Activated CD4-positive, alpha-beta T cell treated with anti-CD3 and anti-CD28 coated beads for 1 hour (primary cell): ENCODE data around the gene SPATA33.
"Not testable (repeated sequence)": the region's sequence is repeated elsewhere in the genome, so short reads cannot be mapped to it uniquely, and the experiment has no call there.

Source experiments
- DNase-seq: peaks from one replicate; pipeline ENCODE4 v3.0.0-alpha.2; 2020

SPATA33 gene

DNA sequence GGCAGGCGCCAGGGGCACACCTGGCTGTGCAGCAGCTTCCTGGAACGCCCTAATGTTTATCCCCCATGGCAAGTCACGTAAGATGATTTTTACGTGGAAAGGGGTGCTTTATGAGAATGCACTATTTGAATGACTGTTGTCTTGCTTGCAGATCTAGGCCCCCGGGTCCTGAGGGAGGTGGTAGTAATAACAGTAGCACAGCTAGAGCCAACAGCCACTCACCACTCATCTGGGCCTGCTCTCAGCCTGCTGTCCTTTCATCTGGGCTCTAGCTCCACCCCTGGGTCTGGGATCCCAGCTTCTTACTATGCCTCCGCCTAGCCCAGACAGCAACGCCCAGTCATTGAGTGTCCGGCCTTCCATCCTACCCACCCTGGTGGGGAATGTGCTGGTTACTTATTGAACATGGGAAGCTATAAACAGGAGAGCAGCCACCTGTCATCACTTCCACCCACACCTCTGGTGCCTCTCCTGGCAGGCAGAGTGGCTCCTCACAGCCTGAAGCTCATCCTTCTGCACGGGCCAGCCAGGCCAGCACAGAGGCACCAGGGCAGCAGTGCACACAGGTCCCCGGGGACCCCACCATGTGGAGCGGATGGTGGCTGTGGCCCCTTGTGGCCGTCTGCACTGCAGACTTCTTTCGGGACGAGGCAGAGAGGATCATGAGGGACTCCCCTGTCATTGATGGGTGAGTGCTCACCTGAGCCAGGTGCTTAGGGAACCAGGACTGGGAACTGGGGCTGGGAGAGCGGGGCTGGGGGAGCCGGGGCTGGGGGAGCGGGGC is 27.6 kb upstream of the SPATA33 start:
- DNase-seq: no peak

DNA sequence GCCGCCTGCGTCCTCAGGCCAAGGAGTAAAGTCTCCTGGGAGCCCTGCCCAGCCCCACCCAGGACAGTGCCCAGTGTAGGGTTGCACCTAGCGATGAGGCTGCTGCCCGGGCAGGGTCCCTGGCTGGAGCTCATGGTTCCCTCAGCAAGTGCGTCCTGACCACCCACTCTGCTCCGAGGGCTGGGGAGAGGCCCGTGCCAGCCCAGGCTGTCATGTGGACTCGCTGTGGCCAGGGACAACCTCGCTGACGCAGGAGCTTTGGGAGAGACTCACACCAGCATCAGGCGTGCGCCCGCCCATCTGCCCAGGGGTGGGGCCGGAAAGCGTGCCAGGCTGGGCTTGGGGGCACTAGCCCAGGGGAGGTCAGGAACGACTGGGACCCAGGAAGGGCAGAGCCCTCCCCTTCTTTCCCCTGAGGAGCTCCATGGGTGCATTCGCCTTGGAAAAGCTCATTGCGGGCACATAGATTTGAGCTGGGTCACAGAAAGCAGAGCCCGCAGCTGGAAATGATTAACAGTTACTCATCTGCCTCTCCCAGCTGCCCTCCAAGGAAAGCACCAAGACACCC is 24.5 kb upstream of the SPATA33 start:
- DNase-seq: no peak

DNA sequence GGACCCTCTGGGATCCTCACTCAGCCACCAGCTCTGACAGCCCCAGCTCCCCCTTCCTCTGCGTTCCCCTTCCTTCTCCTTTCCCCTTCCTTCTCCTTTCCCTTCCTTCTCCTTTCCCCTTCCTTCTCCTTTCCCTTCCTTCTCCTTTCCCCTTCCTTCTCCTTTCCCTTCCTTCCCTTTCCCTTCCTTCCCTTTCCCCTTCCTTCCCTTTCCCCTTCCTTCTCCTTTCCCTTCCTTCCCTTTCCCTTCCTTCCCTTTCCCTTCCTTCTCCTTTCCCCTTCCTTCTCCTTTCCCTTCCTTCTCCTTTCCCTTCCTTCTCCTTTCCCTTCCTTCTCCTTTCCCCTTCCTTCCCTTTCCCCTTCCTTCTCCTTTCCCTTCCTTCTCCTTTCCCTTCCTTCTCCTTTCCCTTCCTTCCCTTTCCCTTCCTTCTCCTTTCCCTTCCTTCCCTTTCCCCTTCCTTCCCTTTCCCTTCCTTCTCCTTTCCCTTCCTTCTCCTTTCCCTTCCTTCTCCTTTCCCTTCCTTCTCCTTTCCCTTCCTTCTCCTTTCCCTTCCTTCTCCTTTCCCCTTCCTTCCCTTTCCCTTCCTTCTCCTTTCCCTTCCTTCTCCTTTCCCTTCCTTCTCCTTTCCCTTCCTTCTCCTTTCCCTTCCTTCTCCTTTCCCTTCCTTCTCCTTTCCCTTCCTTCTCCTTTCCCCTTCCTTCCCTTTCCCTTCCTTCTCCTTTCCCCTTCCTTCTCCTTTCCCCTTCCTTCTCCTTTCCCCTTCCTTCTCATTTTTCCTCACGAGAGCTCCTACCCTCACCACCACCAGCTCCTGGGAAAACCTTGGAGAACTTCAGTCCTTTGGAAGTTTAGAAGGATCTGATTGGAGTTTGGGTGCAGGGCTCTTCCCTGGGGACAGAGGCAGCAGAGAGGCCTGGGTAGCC is 22.9 kb upstream of the SPATA33 start:
- not testable (repeated sequence) for DNase-seq

DNA sequence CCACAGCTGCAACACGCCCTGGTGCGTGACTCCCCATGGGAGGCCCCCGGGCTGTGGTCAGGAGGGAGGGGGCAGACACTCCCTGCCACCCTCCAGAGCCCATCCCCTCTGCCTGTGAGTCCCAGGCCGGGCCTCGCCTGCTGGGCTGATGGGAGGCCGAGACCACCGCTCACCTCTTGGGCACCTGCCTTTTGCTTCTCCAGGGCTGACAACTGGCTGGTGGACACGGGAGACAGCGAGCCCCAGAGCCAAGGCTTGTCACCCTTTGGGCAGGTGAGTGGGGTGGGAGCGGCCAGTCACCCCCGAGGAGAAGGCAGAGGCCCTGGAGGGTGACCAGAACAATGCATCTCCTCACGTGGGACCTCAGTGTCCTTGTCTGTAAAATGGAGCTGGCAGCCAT is 21.0 kb upstream of the SPATA33 start:
- DNase-seq: no peak

DNA sequence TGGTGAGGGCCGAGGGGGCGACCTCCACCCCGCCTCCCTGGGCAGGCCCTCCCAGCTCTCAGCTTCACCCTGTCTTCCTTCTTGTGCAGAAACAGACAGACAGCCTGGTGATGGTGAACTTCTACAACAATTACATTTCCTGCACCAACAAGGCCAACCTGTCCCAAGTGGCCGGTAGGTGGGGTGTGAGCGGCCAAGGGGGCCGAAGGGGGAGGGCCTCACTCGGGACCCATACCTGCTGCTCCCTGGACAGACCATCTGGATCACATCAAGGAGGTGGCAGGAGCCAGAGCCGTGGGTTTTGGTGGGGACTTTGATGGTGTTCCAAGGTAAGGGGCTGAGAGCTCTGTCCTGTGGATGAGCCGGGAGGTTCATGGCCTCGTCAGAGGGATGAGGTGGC is 20.3 kb upstream of the SPATA33 start:
- DNase-seq: no peak

DNA sequence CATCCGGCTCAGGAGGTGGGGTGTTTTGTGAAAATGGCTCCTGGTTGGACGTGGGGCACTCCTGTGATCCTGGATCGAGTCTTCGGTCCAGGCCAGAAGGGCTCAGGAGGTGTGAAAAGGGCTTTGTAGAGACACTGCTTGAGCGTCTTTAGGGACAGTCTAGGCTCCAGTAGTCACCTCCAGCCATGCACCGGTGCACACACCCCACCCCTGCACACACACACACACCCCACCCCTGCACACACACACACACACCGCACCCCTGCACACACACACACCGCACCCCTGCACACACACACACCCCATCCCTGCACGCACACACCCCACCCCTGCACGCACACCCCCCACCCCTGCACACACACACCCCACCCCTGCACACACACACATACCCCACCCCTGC is 19.2 kb upstream of the SPATA33 start:
- DNase-seq: no peak

DNA sequence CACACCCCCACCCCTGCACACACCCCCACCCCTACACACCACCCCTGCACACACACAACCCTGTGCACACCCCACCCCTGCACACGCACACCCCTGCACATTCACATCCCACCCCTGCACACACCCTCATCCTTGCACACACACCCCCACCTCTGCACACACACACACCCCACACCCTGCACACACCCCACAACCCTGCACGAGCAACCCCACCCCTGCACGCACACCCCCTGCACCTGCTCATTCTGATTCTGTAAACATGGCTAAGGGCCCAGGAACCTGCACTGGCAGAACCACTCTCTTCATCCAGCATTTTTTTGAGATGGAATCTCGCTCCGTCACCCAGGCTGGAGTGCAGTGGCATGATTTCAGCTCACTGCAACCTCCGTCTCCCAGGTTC is 18.3 kb upstream of the SPATA33 start:
- DNase-seq: no peak

DNA sequence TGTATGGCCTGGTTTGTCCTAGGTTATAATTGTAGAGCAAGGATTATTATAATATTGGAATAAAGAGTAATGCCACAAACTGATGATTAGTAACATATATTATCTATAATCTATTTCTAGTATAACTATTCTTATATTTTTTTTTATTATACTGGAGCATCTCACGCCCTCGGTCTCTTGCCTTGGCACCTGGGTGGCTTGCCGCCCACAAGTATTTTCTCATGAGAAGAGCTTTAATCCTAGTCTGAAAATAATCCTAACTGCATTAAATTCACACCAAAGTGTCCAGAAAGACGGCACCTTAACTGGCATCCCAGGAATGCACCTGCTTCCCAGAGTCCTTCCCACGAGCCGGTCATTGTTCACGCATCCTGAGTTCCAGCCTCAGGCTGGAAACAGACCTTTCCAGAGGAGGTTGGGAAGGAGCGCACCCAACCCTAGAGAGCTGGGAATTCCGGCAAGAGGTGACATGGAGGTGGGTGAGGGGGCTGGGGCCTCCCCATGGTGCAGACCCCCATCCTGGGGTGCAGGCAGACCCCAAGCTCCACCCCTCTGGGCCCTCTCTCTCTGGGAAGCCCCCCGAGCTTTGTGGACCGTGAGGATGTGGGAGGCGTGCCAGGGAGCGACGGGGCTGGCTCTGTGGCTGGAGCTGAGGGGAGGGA is 16.0 kb upstream of the SPATA33 start:
- no peak for DNase-seq

DNA sequence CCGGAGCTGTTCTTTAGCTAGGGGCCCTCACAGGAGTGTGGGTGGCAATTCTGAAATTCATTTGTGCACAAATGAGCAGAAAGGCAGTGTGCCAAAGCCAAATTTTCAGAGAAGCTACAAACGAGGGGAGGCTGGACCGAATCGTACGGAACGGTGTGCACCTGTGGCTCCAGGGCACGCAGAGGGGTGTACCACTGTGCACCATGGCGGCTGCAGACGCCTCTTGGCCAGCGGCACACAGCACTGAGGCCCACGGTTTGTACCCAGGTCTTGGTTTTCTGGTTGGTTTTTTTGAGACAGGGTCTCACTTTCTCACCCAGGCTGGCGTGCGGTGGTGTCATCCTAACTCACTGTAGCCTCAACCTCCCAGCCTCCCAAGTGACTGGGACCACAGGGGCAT is 15.1 kb upstream of the SPATA33 start:
- no peak for DNase-seq

DNA sequence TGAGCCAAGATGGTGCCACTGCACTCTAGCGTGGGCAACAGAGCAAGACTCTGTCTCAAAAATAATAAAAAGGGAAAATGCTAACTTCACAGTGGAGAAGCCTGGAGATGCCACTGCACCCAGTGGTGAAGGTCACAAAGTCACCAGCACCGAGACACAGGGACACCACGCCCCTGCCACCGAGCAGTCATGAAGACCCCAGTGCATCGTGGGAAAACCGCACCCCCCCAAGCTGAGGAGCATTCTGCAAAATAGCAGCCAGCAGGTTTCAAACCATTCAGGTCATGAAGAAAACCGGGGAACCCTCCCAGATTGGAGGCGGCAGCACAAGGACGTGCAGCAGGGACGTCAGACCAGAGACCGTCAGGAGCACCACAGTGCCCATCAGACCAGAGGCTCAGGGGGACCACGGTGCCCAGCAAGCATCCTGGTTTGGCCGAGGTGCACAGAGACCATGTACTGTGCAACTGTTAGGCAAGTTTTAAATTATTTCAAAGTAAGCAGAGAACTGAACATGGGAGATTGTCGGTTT is 13.8 kb upstream of the SPATA33 start:
- no peak for DNase-seq

DNA sequence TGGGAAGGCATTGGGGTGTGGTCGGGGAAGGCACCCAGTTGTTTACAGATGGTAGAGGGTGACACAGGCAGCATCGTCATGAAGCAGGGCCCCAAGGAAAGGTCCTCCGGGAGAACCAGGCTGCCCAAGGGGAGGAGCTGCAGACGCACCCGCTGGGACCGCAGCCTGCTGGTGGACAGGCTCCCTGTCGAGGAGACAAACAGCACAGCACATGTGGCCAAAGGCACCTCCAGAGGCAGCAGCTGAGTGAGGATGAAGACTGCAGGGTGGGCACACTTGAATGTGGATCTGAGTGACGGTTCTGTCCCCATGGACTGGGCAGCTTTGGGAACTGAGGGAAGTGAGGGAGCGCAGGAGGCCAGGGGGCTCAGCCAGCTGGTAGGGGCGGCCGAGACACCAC is 12.5 kb upstream of the SPATA33 start:
- DNase-seq: no peak

DNA sequence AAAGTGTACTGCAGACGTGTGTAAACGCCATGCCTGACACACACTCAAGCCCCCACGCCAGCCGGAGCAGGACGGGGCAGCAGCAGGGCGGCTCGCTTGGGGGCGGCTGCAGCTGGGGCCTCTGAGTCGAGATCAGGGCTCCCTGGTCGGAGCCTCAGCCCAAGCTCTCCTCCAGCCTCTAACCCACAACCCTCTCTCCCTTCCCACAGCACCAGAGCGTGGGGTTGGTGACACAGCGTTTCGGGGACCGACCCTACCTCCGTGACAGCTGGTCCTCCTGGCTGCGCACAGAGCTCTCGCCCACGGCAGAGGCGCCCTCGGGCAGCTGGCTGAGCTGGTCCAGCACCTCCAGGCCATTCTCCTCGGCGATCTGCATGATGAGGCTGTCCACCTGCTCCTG is 11.4 kb upstream of the SPATA33 start:
- no peak for DNase-seq

DNA sequence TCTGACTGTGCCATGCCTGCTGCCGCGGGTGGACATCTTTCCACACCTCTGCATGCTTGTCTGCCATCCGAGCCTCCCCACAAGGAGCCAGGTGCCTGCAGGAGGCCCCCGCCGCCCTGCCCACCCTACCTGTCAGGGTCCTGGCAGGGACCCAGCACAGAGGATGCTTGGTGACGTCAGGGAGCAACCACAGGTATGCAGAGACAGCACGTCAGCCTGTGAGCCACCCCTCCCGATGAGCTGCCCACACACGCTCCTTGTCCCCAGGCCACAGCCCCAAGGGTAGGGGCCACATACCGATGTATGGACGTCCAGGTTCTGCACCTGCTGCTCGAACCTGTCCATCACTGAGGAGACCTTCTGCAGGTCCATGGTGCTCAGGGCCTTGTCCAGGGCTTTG is 10.7 kb upstream of the SPATA33 start:
- DNase-seq: no peak

DNA sequence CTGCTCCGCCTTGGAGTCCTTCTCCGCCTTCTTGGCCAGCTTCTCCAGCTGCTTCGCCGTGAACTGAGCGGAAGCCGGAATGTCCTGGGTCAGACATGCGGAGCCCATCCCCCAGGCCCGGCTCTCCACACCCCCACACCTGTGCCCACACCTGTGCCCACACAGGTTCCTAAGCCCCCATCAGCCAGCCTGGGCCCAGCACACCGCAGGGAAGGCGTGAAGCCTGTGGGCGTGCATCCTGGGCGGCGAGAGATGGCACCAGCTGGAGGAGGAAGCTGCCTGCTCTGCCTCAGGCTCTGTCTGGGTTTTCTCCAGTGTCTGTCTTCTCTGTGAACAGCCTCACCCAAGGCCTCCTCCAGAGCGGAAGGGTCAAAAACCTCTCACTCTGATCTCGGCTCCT is 6.1 kb upstream of the SPATA33 start:
- no peak for DNase-seq

DNA sequence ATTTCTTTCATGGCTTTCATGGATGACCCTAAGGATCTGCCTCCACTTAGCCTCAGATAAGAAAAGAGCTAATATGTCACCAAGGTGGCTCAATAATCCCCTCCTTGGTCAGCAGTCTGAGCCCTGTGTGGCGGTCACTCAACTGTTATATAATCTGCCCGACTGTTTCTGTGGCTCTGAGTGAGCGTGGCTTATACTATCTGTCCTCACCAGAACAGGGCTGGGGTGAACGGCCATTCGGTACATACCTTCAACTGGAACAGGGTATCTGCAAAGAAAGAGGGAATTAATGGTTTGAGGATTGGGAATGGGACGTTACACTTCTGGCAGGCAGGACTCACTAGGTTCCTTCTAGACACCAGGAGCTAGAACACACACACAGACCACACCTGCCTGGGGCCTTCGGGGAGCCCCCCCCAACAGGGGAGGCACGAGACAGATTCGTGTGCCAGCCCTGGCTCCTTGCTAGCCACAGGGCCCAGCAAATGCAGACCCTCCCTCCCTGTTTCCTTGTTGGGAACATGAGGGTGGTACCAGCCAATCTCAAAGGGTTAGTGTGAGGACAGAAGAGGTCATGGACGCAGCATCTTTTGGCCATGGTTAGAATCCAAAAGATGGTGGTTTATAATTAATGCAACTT is 3.9 kb upstream of the SPATA33 start:
- DNase-seq: no peak

DNA sequence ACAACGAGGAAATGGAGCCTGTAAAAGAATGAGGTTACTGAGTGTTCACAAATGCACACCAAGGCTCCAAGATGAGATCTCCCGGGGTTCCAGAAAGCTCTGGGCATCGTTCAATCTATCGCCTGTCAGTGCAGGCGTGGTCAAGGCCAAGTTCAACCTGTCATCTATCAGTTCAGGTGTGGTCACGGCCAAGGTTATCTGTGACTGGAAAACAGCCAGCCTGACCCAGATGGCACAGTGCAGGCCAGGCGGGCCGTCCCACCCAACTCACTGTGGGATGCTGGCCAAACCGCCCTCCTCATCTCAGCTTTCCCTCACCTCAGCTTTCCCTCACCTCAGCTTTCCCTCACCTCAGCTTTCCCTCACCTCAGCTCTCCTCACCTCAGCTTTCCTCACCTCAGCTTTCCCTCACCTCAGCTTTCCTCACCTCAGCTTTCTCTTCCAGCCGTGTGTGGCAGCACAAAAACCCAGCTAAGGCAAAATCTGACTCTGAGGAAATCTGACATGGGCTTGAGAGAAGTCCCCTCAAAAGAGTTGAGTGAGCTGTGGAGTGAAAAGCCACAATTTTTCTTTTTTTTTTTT is 2.5 kb upstream of the SPATA33 start:
- DNase-seq: no peak

DNA sequence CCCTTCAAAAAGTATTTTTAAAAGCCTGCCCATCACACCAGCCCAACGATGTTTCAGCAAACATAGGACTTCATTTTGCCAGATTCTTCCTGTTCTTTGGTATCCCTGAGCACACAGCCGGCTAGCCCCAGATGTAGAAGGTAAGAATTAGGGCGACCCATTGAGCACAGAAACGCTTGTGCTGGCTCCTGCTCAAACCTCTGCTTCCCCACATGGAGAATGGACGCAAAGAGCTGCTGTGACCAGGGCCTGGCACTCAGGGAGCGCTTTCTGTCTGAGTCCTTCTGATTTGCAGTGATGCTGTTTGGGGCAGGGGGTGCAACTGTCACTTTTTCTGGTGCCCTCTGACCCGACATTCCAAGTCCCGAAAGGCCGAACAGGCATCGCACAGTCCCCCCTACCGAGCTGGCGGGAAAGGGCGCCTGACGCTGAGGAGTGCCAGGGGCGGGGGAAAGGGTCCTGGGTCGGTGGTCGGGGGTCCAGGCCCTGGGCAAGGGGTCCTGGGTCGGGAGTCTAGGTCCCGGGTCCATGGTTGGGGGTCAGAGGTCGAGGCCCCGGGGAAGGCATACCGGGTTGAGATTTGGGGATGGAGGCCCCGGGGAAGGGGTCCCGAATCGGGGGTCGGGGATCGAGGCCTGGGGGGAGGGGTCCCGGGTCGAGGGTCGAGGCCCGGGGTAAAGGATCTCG is 1.1 kb upstream of the SPATA33 start:
- no peak for DNase-seq

DNA sequence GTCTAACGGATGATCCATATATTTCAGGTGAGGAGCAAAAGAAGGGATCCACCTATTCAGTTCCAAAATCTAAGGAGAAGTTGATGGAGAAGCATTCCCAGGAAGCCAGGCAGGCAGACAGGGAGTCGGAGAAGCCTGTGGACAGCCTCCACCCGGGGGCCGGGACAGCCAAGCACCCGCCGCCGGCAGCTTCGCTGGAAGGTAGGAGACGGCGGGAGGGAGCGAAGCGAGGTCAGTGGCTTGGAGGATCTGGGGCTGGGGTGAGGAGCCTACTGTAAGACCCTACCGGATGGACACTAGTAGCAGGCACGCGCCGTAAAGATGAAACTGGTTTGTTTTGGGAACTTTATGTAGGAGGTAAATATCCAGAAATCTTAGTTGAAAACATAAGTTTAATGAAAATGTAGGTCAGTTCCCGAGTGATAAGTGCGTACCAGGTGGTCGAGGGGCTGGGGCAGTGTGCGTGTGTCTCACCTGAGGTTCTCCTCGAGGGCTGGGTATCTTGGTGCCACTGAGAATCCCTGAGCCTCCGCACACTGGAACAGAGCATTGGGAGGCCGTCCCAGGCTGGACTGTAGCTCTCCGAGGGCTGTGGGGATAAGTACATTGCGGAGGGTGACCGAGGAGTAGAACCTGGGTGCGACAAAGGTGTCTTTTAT is 714 bp downstream of the SPATA33 start:
- DNase-seq: no peak

DNA sequence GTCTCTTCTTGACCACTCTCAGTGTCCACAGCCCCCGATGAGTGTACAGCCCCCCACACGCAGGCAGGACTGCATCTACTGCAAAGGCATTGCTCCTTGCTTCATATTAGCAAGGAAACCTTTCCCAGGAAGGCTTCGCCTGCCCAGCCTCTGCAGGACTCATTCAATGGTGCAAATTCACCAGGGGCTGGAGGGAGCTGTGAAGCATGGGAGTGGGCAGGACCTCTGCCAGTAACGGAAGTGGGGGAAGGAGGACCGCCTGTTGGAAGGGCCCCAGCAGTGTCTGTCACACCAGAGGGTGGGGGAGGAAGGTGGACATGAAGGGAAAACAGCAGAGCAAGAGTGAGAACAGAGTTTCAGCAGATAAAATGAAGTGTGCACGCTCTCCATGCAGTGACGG is 2.5 kb downstream of the SPATA33 start:
- no peak for DNase-seq

DNA sequence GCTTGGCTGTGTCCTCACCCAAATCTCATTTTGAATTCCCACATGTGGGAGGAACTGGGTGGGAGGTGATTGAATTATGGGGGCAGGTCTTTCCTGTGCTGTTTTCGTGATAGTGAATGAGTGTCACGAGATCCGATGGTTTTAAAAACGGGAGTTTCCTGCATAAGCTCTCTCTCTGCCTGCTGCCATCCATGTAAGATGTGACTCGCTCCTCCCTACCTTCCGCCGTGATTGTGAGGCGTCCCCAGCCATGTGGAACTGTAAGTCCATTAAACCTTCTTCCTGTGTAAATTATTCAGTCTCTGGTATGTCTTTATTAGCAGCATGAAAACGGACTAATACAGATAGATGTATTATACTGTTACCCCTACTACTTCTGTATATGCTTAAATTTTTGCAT is 3.6 kb downstream of the SPATA33 start:
- no peak for DNase-seq

DNA sequence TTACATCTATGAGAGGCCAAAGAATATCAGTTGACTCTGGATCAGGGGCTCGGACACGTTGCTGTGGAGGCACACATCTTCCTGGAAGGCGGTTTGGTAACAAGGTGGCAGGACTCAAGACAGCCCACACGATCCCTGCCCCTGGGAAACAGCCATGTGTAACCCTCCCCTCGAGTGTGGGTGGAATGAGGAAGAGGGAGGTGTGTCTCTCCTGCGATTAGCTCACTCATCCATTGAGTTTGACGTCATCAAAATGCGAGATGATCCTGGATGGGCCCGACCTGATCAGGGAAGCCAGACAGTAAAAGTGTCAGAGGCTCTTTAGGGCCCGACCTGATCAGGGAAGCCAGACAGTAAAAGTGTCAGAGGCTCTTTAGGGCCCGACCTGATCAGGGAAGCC is 6.6 kb downstream of the SPATA33 start:
- DNase-seq: not testable (repeated sequence)
